SK-N-MC (cell line): Measurements from ENCODE around the gene CAMK1G.

Experiments
- EZH2 ChIP-seq: fragments of 200-600 bp; sonication (generic); IDR thresholded peaks from one replicate; pipeline ENCODE4 v1.6.1; 2017; ENCODE audit warnings: antibody characterized with exemption
- FOXP2 ChIP-seq: optimal IDR thresholded peaks from 2 replicates; pipeline ENCODE3; 2011; ENCODE audit warnings: mild to moderate bottlenecking, moderate library complexity; ENCODE audit not compliant: insufficient read depth; ENCODE audit errors: extremely low read length, control extremely low read depth
- POLR2AphosphoS5 ChIP-seq: IDR thresholded peaks from 2 replicates; pipeline ENCODE4 v1.6.1; 2012; ENCODE audit warnings: mild to moderate bottlenecking, low read depth, low read length, borderline replicate concordance

DNA sequence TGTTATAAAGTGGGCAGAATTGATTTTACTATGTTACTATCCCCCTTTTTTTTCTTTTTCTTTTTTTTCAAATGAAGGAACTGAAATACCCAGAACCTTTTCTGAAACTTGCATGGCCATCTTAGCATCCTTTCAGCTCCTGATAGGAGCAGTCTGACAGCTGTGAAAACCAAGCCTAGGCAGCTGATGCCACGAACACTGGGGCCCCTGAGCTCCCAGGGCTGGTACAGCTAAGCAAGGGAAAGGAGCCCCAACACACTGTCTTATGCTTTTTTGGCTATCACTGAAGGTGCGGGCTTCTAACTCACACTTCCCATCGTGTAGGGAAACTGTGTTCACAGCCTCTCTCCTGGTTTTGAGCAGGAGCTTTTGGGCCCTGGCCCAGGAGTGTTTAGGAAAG lies 23.0 kb upstream of the CAMK1G start:
- TF ChIP-seq EZH2, result no peak
- TF ChIP-seq POLR2AphosphoS5, result no peak
- no peak for TF ChIP-seq FOXP2
